Measurements from ENCODE around the gene RTF1. TPM values are rescaled to one million over a fixed set of nuclear protein-coding genes. Genes with fewer than 3 reads are reported as not detected.
"Not testable (repeated sequence)": the region's sequence is repeated elsewhere in the genome, so short reads cannot be mapped to it uniquely, and the experiment has no call there.

Gene RTF1
- total RNA-seq, 1 donor from 2014 or later, result 73.8 TPM

GRCh38 chr15:41417418-41418195, 712 bp downstream of the RTF1 start:
- peak; percentile 70 for DNase-seq (ENCODE audit: low spot score)
- H2AFZ ChIP-seq (replicated peaks), result peak overlapping the region; percentile 38
- H3K27me3 Mint-ChIP-seq (ENCODE audit: insufficient read depth, low read depth), result peaks cover 6% of the 10 kb centered on the region

GRCh38 chr15:41423979-41424659, 7.2 kb downstream of the RTF1 start:
- H3K27ac ChIP-seq, result no peak overlapping the region
- no peaks in the 10 kb centered on the region for H3K36me3 ChIP-seq
- H4K20me1 ChIP-seq (ENCODE audit: low read depth), result peaks cover 69% of the 10 kb centered on the region
- DNase-seq (ENCODE audit: low spot score), result no peak
- H3K27me3 Mint-ChIP-seq (ENCODE audit: insufficient read depth, low read depth), result peaks cover 2% of the 10 kb centered on the region
- peaks cover 2% of the 10 kb centered on the region for H3K9me3 Mint-ChIP-seq
- H3K27ac Mint-ChIP-seq, result no peak overlapping the region
- no peaks in the 10 kb centered on the region for H3K9me3 ChIP-seq (ENCODE audit: low read depth)
- no peaks in the 10 kb centered on the region for H3K27me3 ChIP-seq
- no peak overlapping the region for H3K9ac ChIP-seq
- peaks cover 3% of the 10 kb centered on the region for H3K4me1 Mint-ChIP-seq
- no peaks in the 10 kb centered on the region for H3K4me1 ChIP-seq
- no peak overlapping the region for H2AFZ ChIP-seq (replicated peaks)
- H3K4me3 ChIP-seq, result no peak overlapping the region
- no peak overlapping the region for H3K4me2 ChIP-seq
- H3K4me3 Mint-ChIP-seq, result no peak overlapping the region
- no peaks in the 10 kb centered on the region for H3F3A ChIP-seq (ENCODE audit: low read depth)
- peaks cover 96% of the 10 kb centered on the region for H3K79me2 ChIP-seq (ENCODE audit: low read depth)
- H3K36me3 Mint-ChIP-seq, result peaks cover 16% of the 10 kb centered on the region
- TF ChIP-seq CTCF (IDR thresholded peaks at IDR 0.05), result no peak
- TF ChIP-seq EZH2phosphoT487 (IDR thresholded peaks at IDR 0.05), result no peak
- TF ChIP-seq EZH2 (IDR thresholded peaks at IDR 0.05), result no peak

More at GRCh38 chr15:41417418-41418195, 712 bp downstream of the RTF1 start:
- H3K27ac ChIP-seq, result peak overlapping the region; percentile 5
- H3K36me3 Mint-ChIP-seq, result peaks cover 7% of the 10 kb centered on the region
- H3K4me1 Mint-ChIP-seq, result peaks cover 28% of the 10 kb centered on the region
- peak overlapping the region; percentile 78 for H3K27ac Mint-ChIP-seq
- peaks cover 15% of the 10 kb centered on the region for H3F3A ChIP-seq (ENCODE audit: low read depth)
- H3K36me3 ChIP-seq, result no peaks in the 10 kb centered on the region
- H3K9me3 ChIP-seq (ENCODE audit: low read depth), result no peaks in the 10 kb centered on the region
- no peaks in the 10 kb centered on the region for H3K27me3 ChIP-seq
- H4K20me1 ChIP-seq (ENCODE audit: low read depth), result peaks cover 55% of the 10 kb centered on the region
- H3K4me3 ChIP-seq, result peak overlapping the region; percentile 75
- peak overlapping the region; percentile 90 for H3K4me2 ChIP-seq
- H3K4me1 ChIP-seq, result peaks cover 6% of the 10 kb centered on the region
- peaks cover 67% of the 10 kb centered on the region for H3K79me2 ChIP-seq (ENCODE audit: low read depth)
- no peaks in the 10 kb centered on the region for H3K9me3 Mint-ChIP-seq
- peak overlapping the region; percentile 100 for H3K4me3 Mint-ChIP-seq
- H3K9ac ChIP-seq, result peak overlapping the region; percentile 78
- no peak for TF ChIP-seq EZH2phosphoT487 (IDR thresholded peaks at IDR 0.05)
- TF ChIP-seq EZH2 (IDR thresholded peaks at IDR 0.05), result no peak
- no peak for TF ChIP-seq CTCF (IDR thresholded peaks at IDR 0.05)

- no peak overlapping the region for H2AFZ ChIP-seq (replicated peaks)
- no peaks in the 10 kb centered on the region for H3K36me3 ChIP-seq
- peaks cover 66% of the 10 kb centered on the region for H4K20me1 ChIP-seq (ENCODE audit: low read depth)
- H3K4me1 ChIP-seq, result no peaks in the 10 kb centered on the region
- no peak overlapping the region for H3K9ac ChIP-seq
- no peak overlapping the region for H3K4me3 Mint-ChIP-seq
- H3K27me3 Mint-ChIP-seq (ENCODE audit: insufficient read depth, low read depth), result peaks cover 2% of the 10 kb centered on the region
- no peaks in the 10 kb centered on the region for H3K9me3 ChIP-seq (ENCODE audit: low read depth)
- no peaks in the 10 kb centered on the region for H3K27me3 ChIP-seq
- H3K36me3 Mint-ChIP-seq, result peaks cover 22% of the 10 kb centered on the region
- no peak overlapping the region for H3K4me2 ChIP-seq
- no peak overlapping the region for H3K27ac ChIP-seq
- TF ChIP-seq EZH2 (IDR thresholded peaks at IDR 0.05), result no peak
- H3F3A ChIP-seq (ENCODE audit: low read depth), result no peaks in the 10 kb centered on the region
- H3K27ac Mint-ChIP-seq, result no peak overlapping the region
- H3K9me3 Mint-ChIP-seq, result peaks cover 2% of the 10 kb centered on the region
- no peak overlapping the region for H3K4me3 ChIP-seq
- H3K4me1 Mint-ChIP-seq, result peaks cover 3% of the 10 kb centered on the region
- DNase-seq (ENCODE audit: low spot score), result no peak
- peaks cover 96% of the 10 kb centered on the region for H3K79me2 ChIP-seq (ENCODE audit: low read depth)
These were observed 7.9 kb downstream of the RTF1 start for GRCh38 chr15:41424809-41425208.

- Histone ChIP-seq H4K20me1 (ENCODE audit: low read depth) (peaks cover 62% of the 10 kb centered on the region), H3K79me2 (ENCODE audit: low read depth) (peaks cover 96% of the 10 kb centered on the region)
- not testable (repeated sequence) for H3K27me3 ChIP-seq; H3K27ac ChIP-seq; H3K4me2 ChIP-seq; H3F3A ChIP-seq (ENCODE audit: low read depth); H3K9ac ChIP-seq; H3K4me1 ChIP-seq; H3K4me1 Mint-ChIP-seq; H3K4me3 ChIP-seq; H3K36me3 ChIP-seq; H3K4me3 Mint-ChIP-seq; H2AFZ ChIP-seq (replicated peaks); H3K27ac Mint-ChIP-seq; H3K9me3 ChIP-seq (ENCODE audit: low read depth); H3K27me3 Mint-ChIP-seq (ENCODE audit: insufficient read depth, low read depth); H3K9me3 Mint-ChIP-seq; DNase-seq (ENCODE audit: low spot score)
- peaks cover 22% of the 10 kb centered on the region for H3K36me3 Mint-ChIP-seq
These were observed 9.0 kb downstream of the RTF1 start for GRCh38 chr15:41425907-41426306.

All from neural progenitor cell (in vitro differentiated cells).